PC-3 (cell line): ENCODE results near the gene FAH. TPM values are rescaled to one million over a fixed set of nuclear protein-coding genes. Genes with fewer than 3 reads are reported as not detected.

ENCODE experiments used
- ATAC-seq: fragments of 200-7000 bp; cut with Tn5 transposase; 2 replicates; pipeline ENCODE4 v1.9.1; 2020; ENCODE audit warnings: mild to moderate bottlenecking, moderate library complexity
- BruUV-seq: library from RNA; stranded (reverse); fragments of 400-500 nt; replicated peaks from 2 replicates; lab custom pipeline; 2021; lab: Mats Ljungman, UMichigan
- CTCF ChIA-PET: fragments of 300-600 bp; sonication (Branson Sonifier 250); formaldehyde crosslinking; loops from one replicate; lab custom pipeline; 2022; ENCODE audit warnings: antibody characterized with exemption; lab: Charles Lee
- POLR2A ChIA-PET: fragments of 300-600 bp; sonication (Branson Sonifier 250); formaldehyde crosslinking; loops from one replicate; lab custom pipeline; 2022; ENCODE audit warnings: antibody characterized with exemption; ENCODE audit not compliant: unreplicated experiment; lab: Charles Lee
- DNase-seq: peaks from one replicate; pipeline ENCODE4 v3.0.0-alpha.2; 2015
- H2AFZ ChIP-seq: fragments of 300-600 bp; sonication (generic); 2 replicates; pipeline ENCODE4 v1.6.0; 2016; ENCODE audit warnings: antibody characterized with exemption, low read length
- H3F3A ChIP-seq: fragments of 300-600 bp; sonication (generic); one replicate; pipeline ENCODE4 v1.6.0; 2017; ENCODE audit warnings: antibody characterized with exemption, low read length, control low read depth, mild to moderate bottlenecking; ENCODE audit not compliant: unreplicated experiment
- H3K27ac ChIP-seq: fragments of 300-600 bp; sonication (generic); 2 replicates; pipeline ENCODE4 v1.5.1; 2016; ENCODE audit warnings: mild to moderate bottlenecking, low read length
- H3K27me3 ChIP-seq: fragments of 300-600 bp; sonication (generic); 2 replicates; pipeline ENCODE4 v1.6.1; 2016; ENCODE audit warnings: low read length, mixed read lengths
- H3K36me3 ChIP-seq: fragments of 300-600 bp; sonication (generic); 2 replicates; pipeline ENCODE4 v1.6.1; 2016; ENCODE audit warnings: low read depth, mixed run types, low read length, mixed read lengths
- H3K4me1 ChIP-seq: fragments of 300-600 bp; sonication (generic); 2 replicates; pipeline ENCODE4 v1.5.1; 2016; ENCODE audit warnings: low read length; ENCODE audit not compliant: insufficient read depth
- H3K4me2 ChIP-seq: fragments of 300-600 bp; sonication (generic); 2 replicates; pipeline ENCODE4 v1.6.0; 2016; ENCODE audit warnings: low read length
- H3K4me3 ChIP-seq: fragments of 300-600 bp; sonication (generic); 2 replicates; pipeline ENCODE4 v1.5.1; 2016; ENCODE audit warnings: mild to moderate bottlenecking, low read length, mixed read lengths
- H3K79me2 ChIP-seq: fragments of 300-600 bp; sonication (generic); 2 replicates; pipeline ENCODE4 v1.6.1; 2017; ENCODE audit warnings: low read length, mixed read lengths
- H3K9ac ChIP-seq: fragments of 300-600 bp; sonication (generic); 2 replicates; pipeline ENCODE4 v1.6.0; 2016; ENCODE audit warnings: mild to moderate bottlenecking, low read length
- H3K9me2 ChIP-seq: fragments of 300-600 bp; sonication (generic); replicated peaks from 2 replicates; pipeline ENCODE4 v1.6.1; 2016; ENCODE audit warnings: mixed run types, low read length, mixed read lengths
- H3K9me3 ChIP-seq: fragments of 300-600 bp; sonication (generic); 2 replicates; pipeline ENCODE4 v1.6.1; 2016; ENCODE audit warnings: low read length, mixed read lengths
- H4K20me1 ChIP-seq: fragments of 300-600 bp; sonication (generic); 2 replicates; pipeline ENCODE4 v1.6.1; 2016; ENCODE audit warnings: low read length, mixed read lengths
- EZH2 ChIP-seq: fragments of 300-600 bp; sonication (generic); IDR thresholded peaks from one replicate; pipeline ENCODE4 v1.6.1; 2017; ENCODE audit warnings: antibody characterized with exemption, mild to moderate bottlenecking, low read length; ENCODE audit not compliant: unreplicated experiment
- EZH2phosphoT487 ChIP-seq: fragments of 300-600 bp; sonication (generic); IDR thresholded peaks from 2 replicates; pipeline ENCODE4 v1.6.1; 2018; ENCODE audit warnings: mild to moderate bottlenecking, antibody characterized with exemption, low read length, borderline replicate concordance
- intact Hi-C: fragments of 100-400 bp; cut with micrococcal nuclease; formaldehyde crosslinking; loops from 2 replicates; pipeline ENCODE4 v1.9.0; 2023
- total RNA-seq: library from RNA; depleted of rRNA; stranded (reverse); fragments of >200 nt; gene quantifications from 2 replicates; pipeline ENCODE4 v1.2.3, GENCODE V29; 2014
- TF ChIP-seq, protein P1 (sequence below): fragments of 300-600 bp; sonication (generic); conservative IDR thresholded peaks from 2 replicates; pipeline ENCODE4 v1.5.1; 2017; ENCODE audit warnings: antibody characterized with exemption, low read depth, mild to moderate bottlenecking, low read length

The FAH gene
- total RNA-seq, 1 experiment from 2014 or later = 55.4 TPM

- H3K27me3 ChIP-seq = no peaks in the 10 kb centered on the region
- H3K27ac ChIP-seq = no peak overlapping the region
- no peak for ATAC-seq
- no peak overlapping the region for H2AFZ ChIP-seq
- POLR2A ChIA-PET = no interaction called here
- H3K4me1 ChIP-seq = peaks cover 27% of the 10 kb centered on the region
- TF ChIP-seq EZH2phosphoT487 (no peak), EZH2 (no peak)
- TF ChIP-seq, protein P1, sequence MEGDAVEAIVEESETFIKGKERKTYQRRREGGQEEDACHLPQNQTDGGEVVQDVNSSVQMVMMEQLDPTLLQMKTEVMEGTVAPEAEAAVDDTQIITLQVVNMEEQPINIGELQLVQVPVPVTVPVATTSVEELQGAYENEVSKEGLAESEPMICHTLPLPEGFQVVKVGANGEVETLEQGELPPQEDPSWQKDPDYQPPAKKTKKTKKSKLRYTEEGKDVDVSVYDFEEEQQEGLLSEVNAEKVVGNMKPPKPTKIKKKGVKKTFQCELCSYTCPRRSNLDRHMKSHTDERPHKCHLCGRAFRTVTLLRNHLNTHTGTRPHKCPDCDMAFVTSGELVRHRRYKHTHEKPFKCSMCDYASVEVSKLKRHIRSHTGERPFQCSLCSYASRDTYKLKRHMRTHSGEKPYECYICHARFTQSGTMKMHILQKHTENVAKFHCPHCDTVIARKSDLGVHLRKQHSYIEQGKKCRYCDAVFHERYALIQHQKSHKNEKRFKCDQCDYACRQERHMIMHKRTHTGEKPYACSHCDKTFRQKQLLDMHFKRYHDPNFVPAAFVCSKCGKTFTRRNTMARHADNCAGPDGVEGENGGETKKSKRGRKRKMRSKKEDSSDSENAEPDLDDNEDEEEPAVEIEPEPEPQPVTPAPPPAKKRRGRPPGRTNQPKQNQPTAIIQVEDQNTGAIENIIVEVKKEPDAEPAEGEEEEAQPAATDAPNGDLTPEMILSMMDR = no peak
- CTCF ChIA-PET = no interaction called here
- peaks cover 32% of the 10 kb centered on the region for H3K36me3 ChIP-seq
- H3F3A ChIP-seq = peaks cover 4% of the 10 kb centered on the region
- no peak overlapping the region for H3K4me3 ChIP-seq
- no peaks in the 10 kb centered on the region for H3K9me2 ChIP-seq
- H3K9ac ChIP-seq = no peak overlapping the region
- no peaks in the 10 kb centered on the region for H3K9me3 ChIP-seq
- H3K79me2 ChIP-seq = no peaks in the 10 kb centered on the region
- no TSS peak for BruUV-seq
- H4K20me1 ChIP-seq = no peaks in the 10 kb centered on the region
- intact Hi-C loops = loop anchor here (10.0 kb wide), 1 partner anchor 282 kb away; the partner anchor contains the start of gene MTHFS
- DNase-seq = no peak
- no peak overlapping the region for H3K4me2 ChIP-seq
These were observed 24.4 kb downstream of the FAH start for GRCh38 chr15:80177156-80177555.

DNA sequence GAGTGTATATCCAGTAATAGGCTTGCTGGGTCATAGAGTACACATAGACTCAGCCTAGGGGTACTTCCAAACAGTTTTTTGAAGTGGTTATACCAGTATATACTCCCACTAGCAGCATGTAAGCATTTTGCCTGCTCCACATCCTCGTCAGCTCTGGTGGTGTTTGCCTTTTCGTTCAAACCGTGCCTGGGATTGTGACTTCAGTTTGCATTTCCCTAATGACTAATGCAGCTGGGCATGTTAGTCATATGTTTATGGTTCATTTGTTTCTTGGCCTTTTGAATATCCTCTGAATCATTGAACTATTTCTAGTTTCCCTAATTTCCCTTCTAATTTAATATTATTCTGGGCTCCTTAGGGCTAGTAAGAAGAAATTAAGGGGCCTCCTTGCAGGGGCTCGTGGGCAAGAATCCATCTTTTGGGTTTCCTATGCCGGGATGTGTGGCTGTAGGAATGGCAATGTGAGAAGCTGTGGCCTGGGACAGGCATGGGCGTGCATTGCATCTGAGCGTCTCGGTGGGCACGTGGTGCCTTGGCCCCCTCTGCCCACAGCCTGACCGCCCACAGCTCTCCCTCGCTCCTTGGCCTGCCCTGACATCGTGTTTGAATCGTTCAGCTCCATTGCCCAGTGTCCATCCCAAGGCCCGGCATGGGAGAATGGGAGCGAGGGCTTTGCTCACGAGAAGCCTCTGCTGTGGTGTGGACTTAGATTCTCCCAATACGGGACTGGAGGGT, 26.4 kb downstream of the FAH start:
- intact Hi-C loops = loop anchor here (10.0 kb wide), 1 partner anchor 284 kb away; the partner anchor contains the start of gene MTHFS
- Histone ChIP-seq H3K4me3 (peak overlapping the region; percentile 23), H3K36me3 (peaks cover 29% of the 10 kb centered on the region), H3K9ac (0 out of 2 replicates have a peak overlapping the region, but pooled peaks have one; percentile 22), H3F3A (peaks cover under 1% of the 10 kb centered on the region), H3K27me3 (no peaks in the 10 kb centered on the region), H2AFZ (no peak overlapping the region), H3K4me1 (peaks cover 20% of the 10 kb centered on the region), H3K79me2 (no peaks in the 10 kb centered on the region), H3K27ac (peak overlapping the region; percentile 75), H4K20me1 (no peaks in the 10 kb centered on the region), H3K9me3 (no peaks in the 10 kb centered on the region), H3K4me2 (peak overlapping the region; percentile 66), H3K9me2 (no peaks in the 10 kb centered on the region)
- CTCF ChIA-PET = no interaction called here
- POLR2A ChIA-PET = no interaction called here
- ATAC-seq (peak; percentile 94), DNase-seq (peak; percentile 96)
- no peak for TF ChIP-seq EZH2phosphoT487
- no TSS peak for BruUV-seq

DNA sequence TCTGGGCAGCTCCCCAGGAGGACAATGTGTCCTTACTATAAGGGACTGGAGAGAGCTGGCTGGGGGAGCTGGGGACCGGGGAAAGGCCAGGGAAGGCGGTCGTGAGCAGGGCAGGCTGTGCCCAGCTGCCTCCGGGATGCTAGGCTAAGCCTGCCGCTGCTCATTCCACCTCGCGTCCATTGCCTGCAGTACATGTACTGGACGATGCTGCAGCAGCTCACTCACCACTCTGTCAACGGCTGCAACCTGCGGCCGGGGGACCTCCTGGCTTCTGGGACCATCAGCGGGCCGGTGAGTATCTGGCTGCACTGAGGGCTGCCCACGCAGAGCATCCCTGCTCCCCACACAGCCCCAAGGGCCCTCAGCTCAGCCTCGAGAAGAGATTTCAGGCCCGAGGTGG, 27.1 kb downstream of the FAH start:
- Histone ChIP-seq H2AFZ (no peak overlapping the region), H3K79me2 (no peaks in the 10 kb centered on the region), H4K20me1 (no peaks in the 10 kb centered on the region), H3K4me3 (no peak overlapping the region), H3K9me3 (no peaks in the 10 kb centered on the region), H3K36me3 (peaks cover 37% of the 10 kb centered on the region), H3F3A (no peaks in the 10 kb centered on the region), H3K9ac (no peak overlapping the region), H3K27ac (peak overlapping the region; percentile 60; the same call in 1 of the 2 replicates), H3K9me2 (no peaks in the 10 kb centered on the region), H3K27me3 (no peaks in the 10 kb centered on the region), H3K4me1 (peaks cover 13% of the 10 kb centered on the region), H3K4me2 (peak overlapping the region; percentile 66)
- ChIA-PET POLR2A (no interaction called here), CTCF (no interaction called here)
- TF ChIP-seq, protein P1 = no peak
- intact Hi-C loops = loop anchor here (10.0 kb wide), 1 partner anchor 285 kb away; the partner anchor contains the start of gene MTHFS
- DNase-seq = no peak
- no peak for ATAC-seq
- BruUV-seq = no TSS peak
